GM23338 (cell line): ENCODE measurements around the gene HNRNPA2B1. TPM values are rescaled to one million over a fixed set of nuclear protein-coding genes. Genes with fewer than 3 reads are reported as not detected.

Source experiments
- ATAC-seq: fragments of 200-7000 bp; cut with Tn5 transposase; 3 replicates; pipeline ENCODE4 v1.9.1; 2020
- DNase-seq: peaks from one replicate; pipeline ENCODE4 v3.0.0-alpha.2; 2015; ENCODE audit warnings: low spot score
- H2AFZ ChIP-seq: fragments of 200-600 bp; sonication (generic); 2 replicates; pipeline ENCODE4 v1.8.0; 2016; ENCODE audit warnings: antibody characterized with exemption, mild to moderate bottlenecking, moderate library complexity
- H3F3A ChIP-seq: fragments of 200-600 bp; sonication (generic); replicated peaks from 2 replicates; pipeline ENCODE4 v1.8.0; 2017; ENCODE audit warnings: antibody characterized with exemption, mixed run types, low read depth
- H3K27ac ChIP-seq: fragments of 200-600 bp; sonication (generic); 2 replicates; pipeline ENCODE4 v1.6.1; 2016; ENCODE audit warnings: low read depth
- H3K27me3 ChIP-seq: fragments of 200-600 bp; sonication (generic); 2 replicates; pipeline ENCODE4 v1.8.0; 2016; ENCODE audit warnings: mild to moderate bottlenecking, mixed run types, moderate library complexity; ENCODE audit not compliant: insufficient read depth
- H3K36me3 ChIP-seq: fragments of 200-600 bp; sonication (generic); 2 replicates; pipeline ENCODE4 v1.8.0; 2016; ENCODE audit warnings: mild to moderate bottlenecking; ENCODE audit not compliant: insufficient read depth
- H3K4me1 ChIP-seq: fragments of 200-600 bp; sonication (generic); 2 replicates; pipeline ENCODE4 v1.8.0; 2016; ENCODE audit warnings: mild to moderate bottlenecking, moderate library complexity; ENCODE audit not compliant: insufficient read depth
- H3K4me2 ChIP-seq: fragments of 200-600 bp; sonication (generic); 2 replicates; pipeline ENCODE4 v1.7.1; 2017; ENCODE audit warnings: mixed run types
- H3K4me3 ChIP-seq: fragments of 200-600 bp; sonication (generic); 2 replicates; pipeline ENCODE4 v1.6.1; 2016; ENCODE audit warnings: mixed run types
- H3K79me2 ChIP-seq: fragments of 200-600 bp; sonication (generic); replicated peaks from 2 replicates; pipeline ENCODE4 v1.8.0; 2017; ENCODE audit warnings: mild to moderate bottlenecking; ENCODE audit not compliant: insufficient read depth
- H3K9me2 ChIP-seq: fragments of 200-600 bp; sonication (generic); 2 replicates; pipeline ENCODE4 v1.8.0; 2017; ENCODE audit not compliant: insufficient read depth
- H4K20me1 ChIP-seq: fragments of 200-600 bp; sonication (generic); replicated peaks from 2 replicates; pipeline ENCODE4 v1.8.0; 2017; ENCODE audit warnings: mild to moderate bottlenecking; ENCODE audit not compliant: insufficient read depth
- H3K27ac Mint-ChIP-seq: 2 replicates; pipeline ENCODE4 v1.8.0; 2020; ENCODE audit warnings: inconsistent platforms, mild to moderate bottlenecking, moderate library complexity, mixed read lengths
- H3K27me3 Mint-ChIP-seq: 3 replicates; pipeline ENCODE4 v1.8.0; 2022; ENCODE audit warnings: low read depth, mild to moderate bottlenecking, moderate library complexity, mixed read lengths, inconsistent platforms; ENCODE audit not compliant: insufficient read depth, poor library complexity
- H3K36me3 Mint-ChIP-seq: 3 replicates; pipeline ENCODE4 v1.8.0; 2021; ENCODE audit warnings: low read depth, mild to moderate bottlenecking, inconsistent platforms, moderate library complexity, mixed read lengths
- H3K4me1 Mint-ChIP-seq: 3 replicates; pipeline ENCODE4 v1.8.0; 2020; ENCODE audit warnings: mild to moderate bottlenecking, inconsistent platforms, mixed read lengths
- H3K4me3 Mint-ChIP-seq: 3 replicates; pipeline ENCODE4 v1.8.0; 2021; ENCODE audit warnings: moderate library complexity, mild to moderate bottlenecking, inconsistent platforms, mixed read lengths
- H3K9me3 Mint-ChIP-seq: 3 replicates; pipeline ENCODE4 v1.8.0; 2020; ENCODE audit warnings: moderate library complexity, mild to moderate bottlenecking, inconsistent platforms, mixed read lengths
- CREB1 ChIP-seq: fragments of 250-450 bp; sonication (Bioruptor Pico); IDR thresholded peaks from 2 replicates; pipeline ENCODE4 v1.5.0; 2020; ENCODE audit warnings: low read depth, mild to moderate bottlenecking, moderate library complexity
- CTCF ChIP-seq, 2 experiments: fragments of 200-600 bp in 1 of 2; sonication (generic) in 1 of 2; conservative IDR thresholded peaks; 2 replicates each; pipeline versions ENCODE4 v1.5.1 to v1.6.1; 2016 to 2017; ENCODE audit warnings: antibody characterized with exemption in 2 of 2, low read depth in 2 of 2, mild to moderate bottlenecking in 2 of 2, moderate library complexity in 1 of 2
- ETS1 ChIP-seq: IDR thresholded peaks from 2 replicates; pipeline ENCODE4 v1.6.1; 2016; ENCODE audit warnings: antibody characterized with exemption
- EZH2 ChIP-seq: fragments of 200-600 bp; sonication (generic); IDR thresholded peaks from one replicate; pipeline ENCODE4 v1.8.0; 2017; ENCODE audit warnings: antibody characterized with exemption, mild to moderate bottlenecking, low read depth; ENCODE audit not compliant: unreplicated experiment
- EZH2phosphoT487 ChIP-seq: fragments of 200-600 bp; sonication (generic); IDR thresholded peaks from one replicate; pipeline ENCODE4 v1.8.1; 2018; ENCODE audit warnings: antibody characterized with exemption; ENCODE audit not compliant: unreplicated experiment
- JUNB ChIP-seq: IDR thresholded peaks from one replicate; pipeline ENCODE4 v1.6.1; 2016; ENCODE audit warnings: antibody characterized with exemption; ENCODE audit not compliant: unreplicated experiment
- NANOG ChIP-seq: IDR thresholded peaks from 2 replicates; pipeline ENCODE4 v1.6.1; 2016; ENCODE audit warnings: antibody characterized with exemption, borderline replicate concordance
- POLR2AphosphoS5 ChIP-seq: IDR thresholded peaks from 2 replicates; pipeline ENCODE4 v1.6.1; 2016; ENCODE audit warnings: antibody characterized with exemption, low read depth
- REST ChIP-seq: IDR thresholded peaks from one replicate; pipeline ENCODE4 v1.6.1; 2018; ENCODE audit warnings: antibody characterized with exemption; ENCODE audit not compliant: unreplicated experiment
- STAT1 ChIP-seq: IDR thresholded peaks from one replicate; pipeline ENCODE4 v1.6.1; 2016; ENCODE audit warnings: antibody characterized with exemption; ENCODE audit not compliant: unreplicated experiment
- ZNF114 ChIP-seq: fragments of 250-450 bp; sonication (Bioruptor Pico); IDR thresholded peaks from 2 replicates; pipeline ENCODE4 v1.5.0; 2020; ENCODE audit warnings: mild to moderate bottlenecking, moderate library complexity
- ZNF331 ChIP-seq: fragments of 250-450 bp; sonication (Bioruptor Pico); IDR thresholded peaks from 2 replicates; pipeline ENCODE4 v1.5.0; 2020; ENCODE audit warnings: low read depth, mild to moderate bottlenecking, moderate library complexity
- ZNF462 ChIP-seq: fragments of 250-450 bp; sonication (Bioruptor Pico); IDR thresholded peaks from 2 replicates; pipeline ENCODE4 v1.5.0; 2020; ENCODE audit warnings: mild to moderate bottlenecking, moderate library complexity
- polyA plus RNA-seq: library from polyadenylated mRNA; unstranded; fragments of >200 nt; fragmentation: Nextera tagmentation; extraction: Ambion mirVana; gene quantifications from 2 replicates; pipeline ENCODE4 v1.2.1, GENCODE V29; 2016
- total RNA-seq: library from RNA; depleted of rRNA; stranded (reverse); fragments of >200 nt; shearing (Covaris generic); gene quantifications from 2 replicates; pipeline ENCODE4 v1.2.3, GENCODE V29; 2014

HNRNPA2B1 gene
- total and polyA plus RNA-seq, 2 experiments from 2014 or later: 602 to 1,577 TPM

GRCh38 chr7:26197153-26198115 lies 3.1 kb downstream of the HNRNPA2B1 start:
- Histone ChIP-seq H4K20me1 (peaks cover 65% of the 10 kb centered on the region), H3F3A (peaks cover 36% of the 10 kb centered on the region), H3K27me3 (no peaks in the 10 kb centered on the region), H3K4me1 (peaks cover 18% of the 10 kb centered on the region), H3K27ac (peak overlapping the region; percentile 23; the same call in 1 of the 2 replicates), H3K4me3 (peak overlapping the region; percentile 71), H3K36me3 (peaks cover 66% of the 10 kb centered on the region), H2AFZ (no peak overlapping the region), H3K4me2 (peak overlapping the region; percentile 81), H3K9me2 (no peaks in the 10 kb centered on the region), H3K79me2 (peaks cover 85% of the 10 kb centered on the region)
- peak overlapping the region; percentile 100 for H3K4me3 Mint-ChIP-seq
- TF ChIP-seq EZH2 (no peak), ZNF462 (CRISPR knock-in tag) (no peak), POLR2AphosphoS5 (no peak), STAT1 (no peak), CREB1 (CRISPR knock-in tag) (no peak), ZNF114 (CRISPR knock-in tag) (no peak), EZH2phosphoT487 (no peak), NANOG (no peak), CTCF (conservative IDR thresholded peaks at IDR 0.05; ENCODE audit: low read depth in 2 of 2) (no peak), ZNF331 (CRISPR knock-in tag) (no peak), REST (no peak), JUNB (no peak), ETS1 (no peak)
- peaks cover 90% of the 10 kb centered on the region for H3K36me3 Mint-ChIP-seq
- H3K27me3 Mint-ChIP-seq: peaks cover 62% of the 10 kb centered on the region
- peaks cover 46% of the 10 kb centered on the region for H3K4me1 Mint-ChIP-seq
- ATAC-seq (no peak), DNase-seq (no peak)
- peaks cover 18% of the 10 kb centered on the region for H3K9me3 Mint-ChIP-seq
- peak overlapping the region; percentile 43; the same call in 1 of the 2 replicates for H3K27ac Mint-ChIP-seq
